Progenitor cell of endocrine pancreas (in vitro differentiated cells): ENCODE results near the gene CDK19. TPM values are rescaled to one million over a fixed set of nuclear protein-coding genes. Genes with fewer than 3 reads are reported as not detected.

Source experiments
- DNase-seq: peaks from one replicate; pipeline ENCODE4 v3.0.0; 2021; ENCODE audit warnings: low spot score; ENCODE audit not compliant: unreplicated experiment
- H3K27ac Mint-ChIP-seq: 2 replicates; pipeline ENCODE4 v1.8.0; 2021; ENCODE audit warnings: mild to moderate bottlenecking, moderate library complexity, mixed read lengths
- H3K27me3 Mint-ChIP-seq: 2 replicates; pipeline ENCODE4 v1.8.0; 2021; ENCODE audit warnings: mixed read lengths
- H3K36me3 Mint-ChIP-seq: 2 replicates; pipeline ENCODE4 v1.8.0; 2022; ENCODE audit warnings: mixed read lengths; ENCODE audit not compliant: insufficient read depth
- H3K4me1 Mint-ChIP-seq: 2 replicates; pipeline ENCODE4 v1.8.0; 2021; ENCODE audit warnings: low read depth, mixed read lengths
- H3K4me3 Mint-ChIP-seq: 2 replicates; pipeline ENCODE4 v1.8.0; 2021; ENCODE audit warnings: low read depth, mild to moderate bottlenecking, moderate library complexity, mixed read lengths
- H3K9me3 Mint-ChIP-seq: 2 replicates; pipeline ENCODE4 v1.8.0; 2021; ENCODE audit warnings: low read depth, mixed read lengths
- total RNA-seq: library from RNA; stranded (reverse); gene quantifications from 2 replicates; pipeline ENCODE4 v1.2.1, GENCODE V29; 2021
- TF ChIP-seq, protein P1 (sequence below): fragments of 200-600 bp; sonication (generic); IDR thresholded peaks from one replicate; pipeline ENCODE4 v1.5.0; 2021; ENCODE audit warnings: antibody characterized with exemption, mild to moderate bottlenecking; ENCODE audit not compliant: unreplicated experiment

Gene CDK19
- total RNA-seq, 1 donor from 2014 or later = 26.2 TPM

- H3K27ac Mint-ChIP-seq = no peak overlapping the region
- no peak overlapping the region for H3K4me3 Mint-ChIP-seq
- H3K36me3 Mint-ChIP-seq = peaks cover 17% of the 10 kb centered on the region
- H3K9me3 Mint-ChIP-seq = peaks cover 17% of the 10 kb centered on the region
- TF ChIP-seq, protein P1, sequence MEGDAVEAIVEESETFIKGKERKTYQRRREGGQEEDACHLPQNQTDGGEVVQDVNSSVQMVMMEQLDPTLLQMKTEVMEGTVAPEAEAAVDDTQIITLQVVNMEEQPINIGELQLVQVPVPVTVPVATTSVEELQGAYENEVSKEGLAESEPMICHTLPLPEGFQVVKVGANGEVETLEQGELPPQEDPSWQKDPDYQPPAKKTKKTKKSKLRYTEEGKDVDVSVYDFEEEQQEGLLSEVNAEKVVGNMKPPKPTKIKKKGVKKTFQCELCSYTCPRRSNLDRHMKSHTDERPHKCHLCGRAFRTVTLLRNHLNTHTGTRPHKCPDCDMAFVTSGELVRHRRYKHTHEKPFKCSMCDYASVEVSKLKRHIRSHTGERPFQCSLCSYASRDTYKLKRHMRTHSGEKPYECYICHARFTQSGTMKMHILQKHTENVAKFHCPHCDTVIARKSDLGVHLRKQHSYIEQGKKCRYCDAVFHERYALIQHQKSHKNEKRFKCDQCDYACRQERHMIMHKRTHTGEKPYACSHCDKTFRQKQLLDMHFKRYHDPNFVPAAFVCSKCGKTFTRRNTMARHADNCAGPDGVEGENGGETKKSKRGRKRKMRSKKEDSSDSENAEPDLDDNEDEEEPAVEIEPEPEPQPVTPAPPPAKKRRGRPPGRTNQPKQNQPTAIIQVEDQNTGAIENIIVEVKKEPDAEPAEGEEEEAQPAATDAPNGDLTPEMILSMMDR = no peak
- DNase-seq = no peak
- H3K4me1 Mint-ChIP-seq = peaks cover 3% of the 10 kb centered on the region
- H3K27me3 Mint-ChIP-seq = no peaks in the 10 kb centered on the region
Observed at GRCh38 chr6:110799655-110800054, 15.6 kb downstream of the CDK19 start.

DNA sequence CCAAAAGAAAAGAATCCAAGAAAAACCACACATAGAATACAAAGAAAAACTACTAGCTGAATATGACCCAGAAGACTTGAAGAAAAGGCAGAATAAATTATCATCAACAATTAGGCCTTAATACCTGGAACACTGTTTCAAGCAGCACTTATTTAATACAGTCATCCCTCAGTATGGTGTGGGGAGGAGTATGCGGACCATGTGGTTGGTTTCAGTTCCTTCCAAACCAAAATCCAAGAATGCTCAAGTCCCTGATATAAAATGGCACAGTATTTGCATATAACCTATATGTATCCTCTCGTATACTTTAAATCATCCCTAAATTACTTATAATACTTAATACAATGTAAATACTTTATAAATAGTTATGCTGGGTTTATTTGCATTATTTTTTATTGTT lies 16.1 kb downstream of the CDK19 start:
- Mint-ChIP-seq H3K27me3 (no peaks in the 10 kb centered on the region), H3K9me3 (peaks cover 17% of the 10 kb centered on the region), H3K27ac (no peak overlapping the region), H3K4me3 (no peak overlapping the region), H3K36me3 (peaks cover 17% of the 10 kb centered on the region), H3K4me1 (peaks cover 3% of the 10 kb centered on the region)
- DNase-seq = no peak
- TF ChIP-seq, protein P1 = no peak

DNA sequence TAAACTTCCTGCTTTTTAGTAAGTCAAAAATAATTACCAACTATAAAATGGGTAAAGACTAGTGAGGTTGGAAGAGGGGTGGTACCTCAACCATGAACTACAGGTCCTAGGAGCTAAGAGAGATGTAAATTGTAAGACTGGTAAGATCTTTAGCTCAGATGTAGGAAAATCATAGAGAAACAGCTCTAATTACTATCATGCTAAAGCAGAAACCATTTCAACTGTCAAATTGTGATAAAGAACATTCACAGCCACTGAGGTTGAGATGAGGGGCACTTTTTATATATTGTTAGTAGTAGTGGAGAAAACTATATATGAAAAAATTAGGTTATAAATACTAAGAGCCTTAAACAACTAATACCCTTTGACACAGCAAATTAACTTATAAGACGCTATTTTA lies 20.0 kb downstream of the CDK19 start:
- peaks cover 2% of the 10 kb centered on the region for H3K9me3 Mint-ChIP-seq
- no peak for DNase-seq
- peaks cover 7% of the 10 kb centered on the region for H3K36me3 Mint-ChIP-seq
- H3K4me3 Mint-ChIP-seq = no peak overlapping the region
- H3K27me3 Mint-ChIP-seq = no peaks in the 10 kb centered on the region
- TF ChIP-seq, protein P1 = no peak
- no peak overlapping the region for H3K27ac Mint-ChIP-seq
- peaks cover 6% of the 10 kb centered on the region for H3K4me1 Mint-ChIP-seq

DNA sequence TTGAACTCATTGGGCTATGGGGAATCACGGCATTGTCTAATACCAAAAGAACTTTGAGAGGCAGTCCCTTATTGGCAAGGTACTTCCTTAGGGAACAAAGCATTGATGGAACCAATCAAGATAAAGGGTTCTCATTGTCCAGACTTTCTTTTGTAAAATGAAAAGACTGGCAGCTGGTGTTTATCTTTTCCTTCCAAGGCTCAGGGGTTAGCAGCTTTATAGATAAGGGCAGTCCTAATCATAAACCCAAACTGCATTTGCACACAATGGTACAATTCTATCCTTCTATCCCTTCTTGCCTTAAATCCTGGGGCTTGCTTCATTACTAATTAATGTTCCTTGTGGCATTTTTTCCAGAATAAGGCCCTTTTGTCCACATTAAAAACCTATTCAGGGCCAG lies 28.6 kb downstream of the CDK19 start:
- DNase-seq = no peak
- Mint-ChIP-seq H3K4me3 (no peak overlapping the region), H3K4me1 (peaks cover 4% of the 10 kb centered on the region), H3K27ac (peak overlapping the region; percentile 6), H3K36me3 (peaks cover 11% of the 10 kb centered on the region), H3K9me3 (peaks cover 7% of the 10 kb centered on the region), H3K27me3 (no peaks in the 10 kb centered on the region)
- TF ChIP-seq, protein P1 = no peak

GRCh38 chr6:110786271-110786670 lies 29.0 kb downstream of the CDK19 start:
- no peak overlapping the region for H3K4me3 Mint-ChIP-seq
- DNase-seq = no peak
- H3K27me3 Mint-ChIP-seq = no peaks in the 10 kb centered on the region
- H3K4me1 Mint-ChIP-seq = peaks cover 4% of the 10 kb centered on the region
- peaks cover 7% of the 10 kb centered on the region for H3K9me3 Mint-ChIP-seq
- peaks cover 11% of the 10 kb centered on the region for H3K36me3 Mint-ChIP-seq
- TF ChIP-seq, protein P1 = no peak
- no peak overlapping the region for H3K27ac Mint-ChIP-seq

DNA sequence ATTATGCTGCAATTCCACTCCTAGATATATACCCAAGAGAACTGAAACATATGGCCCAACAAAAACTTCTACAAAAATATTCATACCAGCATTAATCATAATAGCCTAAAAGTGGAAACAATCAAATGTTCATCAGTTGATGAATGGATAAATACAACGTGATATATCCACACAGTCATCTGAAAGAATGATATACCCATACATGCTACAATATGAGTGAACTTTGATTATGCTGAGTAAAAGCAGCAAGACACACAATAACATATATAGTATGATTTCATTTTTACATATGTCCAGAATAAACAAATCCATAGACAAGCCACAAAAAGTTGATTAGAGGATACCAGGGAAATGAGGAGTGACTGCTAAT lies 30.7 kb downstream of the CDK19 start:
- no peak overlapping the region for H3K27ac Mint-ChIP-seq
- no peaks in the 10 kb centered on the region for H3K27me3 Mint-ChIP-seq
- DNase-seq = no peak
- H3K36me3 Mint-ChIP-seq = peaks cover 11% of the 10 kb centered on the region
- TF ChIP-seq, protein P1 = no peak
- H3K4me3 Mint-ChIP-seq = no peak overlapping the region
- H3K9me3 Mint-ChIP-seq = peaks cover 7% of the 10 kb centered on the region
- H3K4me1 Mint-ChIP-seq = peaks cover 7% of the 10 kb centered on the region
